GM18511 (cell line): ENCODE measurements around the gene KCNJ18.
"Not testable (repeated sequence)": the region's sequence is repeated elsewhere in the genome, so short reads cannot be mapped to it uniquely, and the experiment has no call there.

Experiments
- ATAC-seq: cut with Tn5 transposase; IDR thresholded peaks from one replicate; pipeline ENCODE4 v1.9.1; 2021; ENCODE audit warnings: mild to moderate bottlenecking, moderate library complexity; ENCODE audit not compliant: unreplicated experiment

KCNJ18 gene

GRCh38 chr17:21683897-21684296 is 8.4 kb upstream of the KCNJ18 start:
- not testable (repeated sequence) for ATAC-seq

- not testable (repeated sequence) for ATAC-seq
These were observed 7.9 kb upstream of the KCNJ18 start for GRCh38 chr17:21684384-21684783.

DNA sequence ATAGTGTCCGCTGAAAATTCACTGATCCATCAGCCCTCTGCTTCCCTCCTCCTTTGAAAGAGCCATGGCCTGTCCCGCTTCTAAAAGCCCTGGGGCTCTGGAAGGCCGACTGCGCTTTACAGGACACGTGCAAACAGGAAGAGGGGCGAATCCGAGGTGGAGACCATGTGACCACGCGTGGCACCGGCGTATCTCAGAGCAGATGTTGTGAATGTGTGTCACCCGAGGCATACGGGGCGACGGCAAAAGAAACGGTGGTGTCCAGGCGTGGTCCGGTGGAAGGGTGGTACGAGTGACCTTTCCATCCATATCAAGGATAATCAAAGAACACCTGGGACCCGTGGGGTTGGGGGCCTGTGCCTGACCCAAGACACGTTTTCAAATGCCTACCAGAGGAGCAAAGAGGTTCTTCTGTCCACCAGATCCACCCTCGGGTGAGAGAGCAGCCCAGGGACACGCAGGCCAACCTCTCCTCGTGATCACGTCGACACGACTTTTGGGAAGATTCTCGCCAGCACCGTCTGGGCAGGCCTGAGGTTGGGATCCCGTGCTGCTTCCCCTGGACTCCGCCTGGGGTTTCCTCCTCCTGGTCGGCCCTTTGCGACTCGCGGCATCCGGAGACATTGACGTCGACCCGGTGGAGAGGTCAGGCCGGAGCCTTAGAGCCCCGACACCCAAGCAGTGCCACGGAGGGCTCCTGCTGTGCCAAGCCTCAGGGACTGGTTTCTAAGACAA is 7.1 kb upstream of the KCNJ18 start:
- ATAC-seq, result not testable (repeated sequence)

- ATAC-seq, result no peak
These were observed 5.9 kb upstream of the KCNJ18 start for GRCh38 chr17:21686165-21687015.

GRCh38 chr17:21687136-21687953 is 5.0 kb upstream of the KCNJ18 start:
- ATAC-seq, result no peak

- no peak for ATAC-seq
These were observed 3.9 kb upstream of the KCNJ18 start for GRCh38 chr17:21688293-21688949.

GRCh38 chr17:21689604-21690003 is 2.7 kb upstream of the KCNJ18 start:
- no peak for ATAC-seq

- not testable (repeated sequence) for ATAC-seq
These were observed 1.5 kb upstream of the KCNJ18 start for GRCh38 chr17:21690811-21691210.

GRCh38 chr17:21691481-21691880 is 842 bp upstream of the KCNJ18 start:
- not testable (repeated sequence) for ATAC-seq

DNA sequence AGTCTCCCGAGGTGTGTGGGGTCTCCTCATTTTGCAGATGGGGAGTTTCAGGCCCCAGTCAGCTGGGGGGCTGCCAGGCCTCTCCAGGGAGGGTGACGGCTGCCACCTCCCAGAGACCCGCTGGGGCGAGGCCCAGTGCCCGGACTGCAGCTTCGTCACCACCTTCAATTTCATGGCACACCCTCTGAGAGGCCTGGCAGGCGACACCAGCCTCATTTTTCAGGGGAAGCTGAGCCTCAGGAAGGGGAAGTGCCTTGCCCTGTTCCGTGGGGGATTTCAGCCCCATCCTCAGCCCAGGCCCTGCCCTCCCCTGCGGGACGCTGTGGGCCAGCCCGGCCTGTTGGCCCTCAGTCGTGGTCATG is 362 bp downstream of the KCNJ18 start:
- ATAC-seq, result not testable (repeated sequence)

GRCh38 chr17:21693391-21693796 is 1.1 kb downstream of the KCNJ18 start:
- ATAC-seq, result not testable (repeated sequence)

DNA sequence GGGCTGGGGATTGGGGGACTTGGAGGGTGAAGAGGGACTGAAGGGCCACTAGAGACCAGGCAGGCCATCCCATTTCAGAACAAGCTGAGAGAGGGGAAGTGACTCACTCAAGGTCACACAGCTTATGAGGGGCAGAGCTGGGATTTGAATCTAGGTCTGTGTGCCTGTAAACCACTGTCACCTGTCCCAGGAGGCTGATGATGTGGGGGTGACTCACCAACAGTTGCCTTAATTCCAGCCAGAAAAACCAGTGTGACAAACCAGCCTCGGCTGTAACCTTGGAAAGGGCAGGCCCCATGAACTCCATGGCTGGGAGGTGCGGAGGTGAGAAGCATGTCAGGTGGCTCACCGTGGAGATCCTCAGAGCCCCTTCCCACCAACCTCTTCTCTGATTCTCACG is 1.6 kb downstream of the KCNJ18 start:
- ATAC-seq, result not testable (repeated sequence)

DNA sequence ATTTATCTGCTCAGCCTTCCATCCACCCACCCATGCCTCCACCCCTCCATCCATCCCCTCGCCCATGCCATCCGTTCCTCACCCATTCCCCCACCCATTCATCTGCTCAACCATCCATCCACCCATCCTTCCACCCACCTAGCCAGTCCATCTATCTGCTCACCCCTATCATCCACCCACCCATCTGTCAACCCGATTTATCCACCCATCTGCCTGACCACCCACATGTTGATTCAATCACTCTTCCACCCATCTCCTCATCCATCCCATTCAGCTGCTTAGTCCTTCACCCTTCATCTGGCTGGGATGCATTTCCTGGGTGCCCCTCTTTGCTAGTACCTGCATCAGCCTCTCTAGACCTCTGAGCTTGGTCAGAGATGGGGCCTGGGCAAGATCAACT is 3.9 kb downstream of the KCNJ18 start:
- ATAC-seq, result not testable (repeated sequence)

GRCh38 chr17:21696842-21697507 is 4.7 kb downstream of the KCNJ18 start:
- not testable (repeated sequence) for ATAC-seq

DNA sequence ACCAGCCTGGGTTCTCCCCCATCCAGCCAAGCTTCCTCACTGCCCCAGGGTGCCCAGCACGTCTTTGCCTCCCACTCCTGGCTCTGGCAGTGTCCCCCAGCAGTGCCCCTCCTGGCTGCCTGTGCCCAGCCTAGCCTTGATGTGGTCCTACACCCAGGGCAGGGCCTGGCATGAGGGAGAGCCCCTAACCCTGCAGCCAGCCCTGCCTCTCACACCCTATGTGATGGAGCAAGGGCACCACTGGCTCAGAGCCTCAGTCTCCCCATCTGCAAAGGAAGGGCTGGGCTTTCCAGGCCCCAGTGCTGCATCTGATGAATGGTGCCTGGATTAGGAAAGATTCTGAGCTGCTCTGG is 5.2 kb downstream of the KCNJ18 start:
- ATAC-seq, result not testable (repeated sequence)

DNA sequence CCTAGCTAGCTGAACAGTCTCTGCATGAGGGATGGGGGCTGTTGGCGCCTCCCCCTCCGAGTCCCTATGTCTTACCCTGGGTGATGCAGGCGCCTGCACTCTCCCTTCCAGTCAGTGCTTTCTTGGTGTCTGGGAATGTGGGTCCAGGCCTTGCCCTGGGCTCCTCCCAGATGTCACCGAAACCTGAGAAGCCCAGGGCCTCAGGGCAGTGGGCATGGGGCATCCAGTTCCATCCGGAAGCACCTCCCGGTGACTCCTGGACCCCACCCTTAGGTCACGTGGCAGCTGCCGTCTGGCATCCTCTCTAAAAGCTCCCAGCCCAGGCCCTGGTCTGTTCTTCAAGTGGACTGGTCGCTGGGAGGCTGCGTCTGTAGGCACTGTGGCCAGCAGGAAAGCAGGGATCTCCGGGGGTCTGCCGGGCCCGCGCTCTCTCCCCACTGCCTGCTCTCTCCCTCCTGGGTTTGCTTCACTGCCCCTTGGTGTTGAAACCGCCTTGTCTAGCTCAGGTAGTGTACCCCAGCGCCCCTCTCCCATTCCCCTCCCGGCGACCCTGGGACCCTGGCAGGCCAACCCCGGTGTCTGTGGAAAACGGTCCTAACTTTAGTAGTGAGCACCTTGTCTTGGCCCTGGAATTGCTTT is 6.2 kb downstream of the KCNJ18 start:
- ATAC-seq, result not testable (repeated sequence)

- ATAC-seq, result not testable (repeated sequence)
These were observed 6.8 kb downstream of the KCNJ18 start for GRCh38 chr17:21699124-21699523.

- not testable (repeated sequence) for ATAC-seq
These were observed 7.4 kb downstream of the KCNJ18 start for GRCh38 chr17:21699573-21700236.

DNA sequence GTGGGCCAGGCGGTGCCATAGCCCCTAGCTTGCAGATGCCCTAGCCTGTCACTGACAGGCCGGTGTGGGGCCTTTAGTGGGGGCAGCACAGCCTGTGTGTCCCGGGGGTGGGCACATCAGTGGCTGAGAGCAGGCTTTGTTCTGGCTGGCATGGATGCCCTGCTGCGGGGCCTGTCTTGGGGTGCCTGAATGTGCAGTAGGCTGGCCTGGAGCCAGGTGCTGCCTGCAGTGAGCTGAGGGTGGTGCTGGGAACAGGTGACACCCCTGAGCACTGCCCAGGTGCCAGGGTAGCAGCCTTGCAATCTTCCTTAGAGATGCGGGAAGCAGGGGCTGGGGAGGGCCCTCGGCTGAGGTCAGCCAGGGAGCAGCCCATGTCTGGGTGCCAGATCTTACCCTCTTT is 8.8 kb downstream of the KCNJ18 start:
- ATAC-seq, result not testable (repeated sequence)
